WERI-Rb-1 (cell line): ENCODE results near the gene CPLANE2.

Experiments used
- DNase-seq: peaks from one replicate; pipeline ENCODE4 v3.0.0-alpha.2; 2020
- H3K27ac ChIP-seq: fragments of 250-450 bp; sonication (Bioruptor Pico); 2 replicates; pipeline ENCODE4 v1.5.1; 2020; ENCODE audit warnings: mild to moderate bottlenecking, moderate library complexity
- H3K27me3 ChIP-seq: fragments of 250-450 bp; sonication (Bioruptor Pico); 2 replicates; pipeline ENCODE4 v1.5.1; 2021; ENCODE audit warnings: mild to moderate bottlenecking, low read depth, moderate library complexity; ENCODE audit not compliant: insufficient read depth, severe bottlenecking
- H3K36me3 ChIP-seq: fragments of 250-450 bp; sonication (Bioruptor Pico); 2 replicates; pipeline ENCODE4 v1.5.1; 2020; ENCODE audit warnings: mild to moderate bottlenecking, moderate library complexity
- H3K4me3 ChIP-seq: 2 replicates; pipeline ENCODE4 v1.5.1; 2011; ENCODE audit warnings: low read depth, mild to moderate bottlenecking, control low read depth, low read length
- H3K9me3 ChIP-seq: fragments of 250-450 bp; sonication (Bioruptor Pico); 2 replicates; pipeline ENCODE4 v1.5.1; 2021; ENCODE audit warnings: mild to moderate bottlenecking, moderate library complexity; ENCODE audit not compliant: severe bottlenecking
- TF ChIP-seq, protein P1 (sequence below): IDR thresholded peaks from 2 replicates; pipeline ENCODE4 v1.5.1; 2011; ENCODE audit warnings: low read depth, mild to moderate bottlenecking, control low read depth, inconsistent platforms, low read length

CPLANE2 gene

DNA sequence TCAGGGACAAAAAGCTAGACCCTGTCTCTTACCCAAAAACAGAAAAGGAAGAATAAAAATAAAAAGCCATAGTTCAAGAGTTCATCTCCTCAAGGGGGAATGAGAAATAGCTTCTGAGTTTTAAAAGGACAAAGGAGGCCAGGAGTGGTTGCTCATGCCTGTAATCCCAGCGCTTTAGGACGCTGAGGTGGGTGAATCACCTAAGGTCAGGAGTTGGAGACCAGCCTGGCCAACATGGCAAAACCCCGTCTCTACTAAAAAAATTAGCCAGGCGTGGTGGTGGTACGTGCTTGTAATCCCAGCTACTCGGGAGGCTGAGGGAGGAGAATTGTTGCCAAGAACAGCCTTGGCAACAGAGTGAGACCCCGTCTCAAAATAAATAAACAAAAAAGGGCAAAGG lies 38.6 kb upstream of the CPLANE2 start:
- no peak overlapping the region for H3K27ac ChIP-seq
- DNase-seq: no peak
- H3K36me3 ChIP-seq: no peaks in the 10 kb centered on the region
- H3K27me3 ChIP-seq: no peaks in the 10 kb centered on the region
- TF ChIP-seq, protein P1, sequence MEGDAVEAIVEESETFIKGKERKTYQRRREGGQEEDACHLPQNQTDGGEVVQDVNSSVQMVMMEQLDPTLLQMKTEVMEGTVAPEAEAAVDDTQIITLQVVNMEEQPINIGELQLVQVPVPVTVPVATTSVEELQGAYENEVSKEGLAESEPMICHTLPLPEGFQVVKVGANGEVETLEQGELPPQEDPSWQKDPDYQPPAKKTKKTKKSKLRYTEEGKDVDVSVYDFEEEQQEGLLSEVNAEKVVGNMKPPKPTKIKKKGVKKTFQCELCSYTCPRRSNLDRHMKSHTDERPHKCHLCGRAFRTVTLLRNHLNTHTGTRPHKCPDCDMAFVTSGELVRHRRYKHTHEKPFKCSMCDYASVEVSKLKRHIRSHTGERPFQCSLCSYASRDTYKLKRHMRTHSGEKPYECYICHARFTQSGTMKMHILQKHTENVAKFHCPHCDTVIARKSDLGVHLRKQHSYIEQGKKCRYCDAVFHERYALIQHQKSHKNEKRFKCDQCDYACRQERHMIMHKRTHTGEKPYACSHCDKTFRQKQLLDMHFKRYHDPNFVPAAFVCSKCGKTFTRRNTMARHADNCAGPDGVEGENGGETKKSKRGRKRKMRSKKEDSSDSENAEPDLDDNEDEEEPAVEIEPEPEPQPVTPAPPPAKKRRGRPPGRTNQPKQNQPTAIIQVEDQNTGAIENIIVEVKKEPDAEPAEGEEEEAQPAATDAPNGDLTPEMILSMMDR: no peak
- no peaks in the 10 kb centered on the region for H3K9me3 ChIP-seq
- H3K4me3 ChIP-seq: no peak overlapping the region

DNA sequence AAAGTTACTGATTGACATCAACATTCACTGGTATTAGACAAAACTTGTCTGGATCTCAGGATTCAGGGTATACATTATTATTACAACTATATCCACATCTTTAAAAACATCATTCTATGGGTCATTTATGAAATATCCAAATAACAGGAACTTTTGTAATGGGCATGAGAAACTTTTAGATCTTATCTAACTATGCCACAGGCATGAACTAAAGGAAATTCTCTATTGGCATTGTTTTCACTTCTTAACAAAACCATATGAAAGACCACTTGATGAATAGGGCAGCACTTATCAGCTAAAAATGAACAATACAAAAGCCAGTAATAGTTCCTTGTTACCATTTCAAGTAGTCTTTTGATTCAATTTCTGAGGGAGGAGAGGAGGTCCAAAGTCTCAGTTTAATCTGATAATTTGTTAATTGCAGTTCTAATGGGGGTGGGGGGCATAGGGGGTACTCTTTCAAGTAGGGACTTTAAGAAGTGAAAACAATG lies 30.8 kb upstream of the CPLANE2 start:
- no peaks in the 10 kb centered on the region for H3K9me3 ChIP-seq
- TF ChIP-seq, protein P1: no peak
- no peak for DNase-seq
- no peaks in the 10 kb centered on the region for H3K27me3 ChIP-seq
- no peaks in the 10 kb centered on the region; the same call in 1 of the 2 replicates for H3K36me3 ChIP-seq
- no peak overlapping the region for H3K4me3 ChIP-seq
- H3K27ac ChIP-seq: no peak overlapping the region

DNA sequence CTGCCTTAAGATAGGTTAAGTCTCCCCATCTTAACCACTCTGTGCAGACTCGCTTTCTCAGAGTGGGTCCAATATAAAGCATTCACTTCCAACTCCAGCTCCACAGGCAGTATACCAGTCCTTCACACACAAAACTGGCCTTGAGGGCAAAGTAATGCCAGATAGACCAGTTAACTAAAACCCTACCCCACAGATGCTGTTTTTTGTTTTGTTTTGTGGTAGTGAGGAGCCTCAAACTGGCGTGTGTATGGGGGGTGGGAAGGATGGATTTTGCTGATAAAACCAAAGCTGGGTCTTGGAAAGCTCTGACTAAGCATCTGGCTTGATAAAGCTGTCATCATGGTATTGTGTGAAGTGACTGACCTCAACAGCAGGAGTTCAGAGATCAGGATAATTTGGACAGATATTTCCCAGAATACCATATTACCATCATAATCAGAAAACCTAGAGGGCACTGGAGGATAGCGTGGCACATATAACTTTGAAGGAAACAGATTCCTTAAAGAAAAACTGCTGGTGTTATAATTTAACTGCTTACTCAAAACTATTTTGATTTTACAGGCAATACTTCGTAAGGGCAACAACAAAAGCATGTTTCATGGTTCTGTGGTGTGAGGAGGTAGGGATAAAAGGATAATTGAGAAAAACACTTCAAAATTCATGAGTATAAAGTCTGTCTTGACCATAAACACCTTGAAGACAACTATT lies 29.6 kb upstream of the CPLANE2 start:
- Histone ChIP-seq H3K4me3 (no peak overlapping the region), H3K27me3 (no peaks in the 10 kb centered on the region), H3K36me3 (no peaks in the 10 kb centered on the region; the same call in 1 of the 2 replicates), H3K9me3 (no peaks in the 10 kb centered on the region), H3K27ac (no peak overlapping the region)
- TF ChIP-seq, protein P1: no peak
- no peak for DNase-seq

DNA sequence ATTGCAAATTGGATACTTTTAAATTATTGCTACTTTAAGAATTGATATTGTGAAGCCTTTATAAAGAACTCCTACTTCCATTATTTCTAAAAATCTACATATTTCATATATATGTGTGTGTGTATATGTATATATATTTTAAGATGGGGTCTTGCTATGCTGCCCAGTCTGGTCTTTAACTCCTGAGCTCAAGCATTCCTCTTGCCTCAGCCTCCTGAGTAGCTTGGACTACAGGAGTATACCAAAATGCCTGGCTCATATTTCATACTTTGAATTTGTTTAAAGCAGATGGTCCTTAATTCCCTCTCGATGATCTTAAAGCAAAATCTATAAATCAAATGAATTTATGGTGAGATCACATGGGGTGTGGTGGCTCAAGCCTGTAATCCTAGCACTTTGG lies 25.1 kb upstream of the CPLANE2 start:
- DNase-seq: no peak
- Histone ChIP-seq H3K27ac (no peak overlapping the region), H3K4me3 (no peak overlapping the region), H3K27me3 (no peaks in the 10 kb centered on the region), H3K36me3 (no peaks in the 10 kb centered on the region), H3K9me3 (no peaks in the 10 kb centered on the region)
- TF ChIP-seq, protein P1: no peak

DNA sequence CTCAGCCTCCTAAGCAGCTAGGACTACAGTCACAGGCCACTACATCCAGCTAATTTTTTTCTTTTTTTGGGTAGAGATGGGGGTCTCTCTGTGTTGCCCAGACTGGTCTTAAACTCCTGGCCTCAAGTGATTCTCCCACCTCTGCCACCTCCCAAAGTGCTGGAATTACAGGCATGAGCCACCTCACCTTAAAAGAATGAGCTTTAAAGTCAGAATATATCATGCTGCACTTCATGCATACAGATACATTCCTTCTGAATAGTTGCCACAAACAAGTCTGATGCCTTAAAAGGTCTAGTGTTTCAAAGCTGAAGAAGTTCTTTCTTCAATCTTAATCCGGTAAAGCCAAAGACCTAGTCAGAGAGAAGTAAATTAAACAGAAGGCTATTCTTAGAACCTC lies 23.8 kb upstream of the CPLANE2 start:
- Histone ChIP-seq H3K9me3 (no peaks in the 10 kb centered on the region), H3K27me3 (no peaks in the 10 kb centered on the region), H3K36me3 (peaks cover 7% of the 10 kb centered on the region; the same call in 1 of the 2 replicates), H3K27ac (no peak overlapping the region), H3K4me3 (no peak overlapping the region)
- DNase-seq: no peak
- TF ChIP-seq, protein P1: no peak

DNA sequence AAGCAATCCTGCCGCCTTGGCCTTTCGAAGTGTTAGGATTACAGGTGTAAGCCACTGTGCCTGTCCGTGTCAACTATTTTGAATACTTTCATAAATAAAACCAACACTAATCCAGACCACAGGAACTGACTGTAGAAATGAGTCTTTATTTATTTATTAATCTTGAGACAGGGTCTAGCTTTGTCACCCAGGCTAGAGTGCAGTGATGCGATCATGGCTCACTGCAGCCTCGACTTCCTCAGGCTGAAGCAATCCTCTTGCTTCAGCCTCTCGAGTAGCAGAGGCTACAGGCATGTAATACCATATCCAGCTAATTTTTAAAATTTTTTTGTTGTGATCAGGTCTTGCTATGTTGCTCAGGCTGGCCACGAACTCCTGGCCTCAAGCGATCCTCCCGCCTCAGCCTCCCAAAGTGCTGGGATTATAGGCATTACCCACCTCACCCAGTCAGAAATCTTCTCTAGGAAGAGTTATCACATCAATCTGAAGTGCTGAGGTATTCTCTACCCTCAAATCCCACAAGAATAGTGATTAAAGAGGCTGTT lies 21.7 kb upstream of the CPLANE2 start:
- Histone ChIP-seq H3K27ac (no peak overlapping the region), H3K36me3 (peaks cover 26% of the 10 kb centered on the region), H3K9me3 (no peaks in the 10 kb centered on the region), H3K27me3 (no peaks in the 10 kb centered on the region), H3K4me3 (no peak overlapping the region)
- TF ChIP-seq, protein P1: no peak
- no peak for DNase-seq
